UCSD-AML1 (cell line): ENCODE measurements around the gene ADH6.
"Not testable (repeated sequence)": the region's sequence is repeated elsewhere in the genome, so short reads cannot be mapped to it uniquely, and the experiment has no call there.

Source experiments
- DNase-seq: peaks from one replicate; lab custom pipeline; 2025; ENCODE audit not compliant: unreplicated experiment; lab: John Stamatoyannopoulos, UW

The ADH6 gene

DNA sequence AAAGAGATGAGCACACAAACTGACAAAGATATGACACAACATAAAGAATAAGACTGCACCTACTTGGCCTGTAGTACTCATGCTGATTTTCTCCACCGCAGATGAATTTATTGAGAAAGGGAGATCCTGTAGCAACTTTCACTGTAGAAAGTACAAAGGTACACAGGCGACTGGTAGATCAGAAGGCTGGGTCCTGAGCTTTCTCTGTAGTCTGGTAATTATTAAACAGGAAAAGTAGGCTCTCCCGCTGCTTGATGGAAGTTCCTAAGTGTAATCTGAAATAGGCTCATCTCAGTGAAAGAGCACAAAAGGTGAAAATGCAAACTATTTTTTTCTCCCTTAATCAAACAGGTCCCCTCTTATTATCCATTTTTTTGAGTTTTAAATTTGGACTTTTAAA is at the start of gene ADH6:
ADH6 (minus strand) TSS at position 175 of the 400 bp plus-strand sequence; CDS start at position 81, 94 bp downstream.
- no peak for DNase-seq

DNA sequence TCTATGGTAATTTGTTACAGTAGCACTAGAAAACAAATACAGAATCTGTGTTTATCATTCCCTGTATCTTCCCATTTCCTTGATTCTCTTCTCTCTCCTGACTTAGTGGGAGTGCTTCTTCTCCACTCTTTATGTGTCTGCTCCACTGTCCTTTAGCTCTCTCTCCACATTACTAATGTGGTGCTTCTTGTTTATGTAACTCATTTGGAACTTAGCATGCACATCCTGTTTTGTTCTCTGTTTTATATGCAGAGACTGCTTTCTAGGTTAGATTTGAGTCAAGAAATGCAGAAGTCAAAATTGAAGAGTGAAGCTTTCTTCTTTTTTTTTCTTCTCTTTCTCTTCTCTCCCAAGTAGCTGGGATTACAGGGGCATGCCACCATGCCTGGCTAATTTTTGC is 45.9 kb upstream of the ADH6 start:
- no peak for DNase-seq

DNA sequence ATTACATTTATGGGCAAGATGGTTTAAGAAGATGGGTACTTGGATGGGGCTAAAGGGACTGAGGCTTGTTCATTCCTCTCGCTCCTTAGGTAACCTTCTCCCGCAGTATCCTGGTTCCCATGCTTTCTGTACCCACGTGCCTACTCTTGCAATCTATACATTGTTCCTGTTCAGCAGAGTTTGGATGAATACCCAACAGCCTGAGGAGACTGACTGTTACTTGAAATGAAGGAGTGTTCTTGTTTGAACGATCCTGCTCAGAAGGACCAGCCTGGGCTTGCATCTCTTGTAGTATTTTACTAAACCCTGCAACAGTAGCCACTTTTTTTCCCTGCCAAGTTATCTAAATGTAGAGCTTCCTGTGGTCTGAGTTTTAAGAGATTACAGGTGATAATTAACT is 33.7 kb upstream of the ADH6 start:
- no peak for DNase-seq

DNA sequence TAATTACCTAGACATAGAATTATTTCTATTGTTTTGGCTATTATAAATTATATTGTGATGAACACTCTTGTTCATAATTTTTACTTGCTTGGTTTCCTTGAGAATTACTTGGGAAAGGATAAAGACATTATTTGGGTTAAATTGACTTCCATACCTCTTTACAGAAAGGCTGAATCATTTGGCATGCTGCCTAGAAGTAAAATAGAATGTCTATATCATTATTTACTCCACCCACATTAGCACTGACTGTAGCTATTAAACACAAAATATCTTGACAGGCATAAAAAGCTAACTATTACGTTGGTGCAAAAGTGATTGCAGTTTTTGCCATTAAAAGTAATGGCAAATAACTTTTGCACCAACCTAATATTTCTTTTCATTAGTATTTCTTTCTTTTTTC is 29.7 kb upstream of the ADH6 start:
- DNase-seq = no peak

DNA sequence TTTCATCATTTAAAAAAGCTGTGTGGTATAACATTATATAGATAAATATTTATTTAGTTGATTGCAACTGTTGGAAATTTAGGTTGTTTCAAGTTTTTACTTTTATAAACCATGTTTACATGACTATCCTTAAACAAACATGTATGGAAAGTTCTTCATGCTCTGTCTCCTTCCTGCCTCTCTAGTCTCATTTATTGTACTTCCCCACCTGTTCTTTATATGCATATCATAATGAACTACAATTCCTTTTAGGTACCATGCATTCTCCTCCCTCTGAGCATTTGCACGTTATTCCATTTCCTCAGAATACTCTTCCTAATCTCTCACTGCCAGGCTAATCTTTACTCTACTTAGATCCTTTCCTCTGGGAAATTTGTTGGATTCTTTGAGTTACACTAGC is 16.9 kb upstream of the ADH6 start:
- no peak for DNase-seq

DNA sequence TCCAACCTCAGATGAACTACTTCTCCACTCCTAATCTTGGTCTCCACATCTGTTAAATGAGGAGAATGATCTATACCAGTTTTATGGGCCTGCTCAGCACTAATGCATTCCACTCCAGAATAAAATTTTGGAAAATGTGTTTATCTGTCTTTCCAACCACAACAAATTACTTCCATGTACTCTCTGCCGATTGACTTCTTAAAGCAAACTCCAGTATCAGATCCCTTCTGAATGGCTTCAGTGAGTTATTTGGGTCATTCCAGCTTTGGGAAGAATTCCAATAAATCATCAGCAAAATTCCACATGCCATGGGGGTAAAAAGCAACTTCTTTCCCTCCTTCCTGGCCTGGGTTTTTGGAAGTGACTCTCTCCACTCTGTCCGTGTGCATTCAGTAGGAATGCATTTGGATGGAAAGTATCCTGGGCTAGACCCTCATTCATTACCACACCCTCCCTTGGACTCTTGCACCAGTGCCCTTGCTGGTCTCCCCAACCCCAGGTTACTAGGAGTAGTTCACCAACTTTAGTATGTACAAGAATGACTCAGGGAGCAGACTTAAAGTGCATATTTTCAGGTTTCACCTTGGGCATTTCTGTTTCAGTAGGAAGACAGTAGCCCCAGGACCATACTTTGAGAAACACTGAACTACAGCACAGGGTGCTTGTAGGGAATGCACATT is 15.4 kb upstream of the ADH6 start:
- no peak for DNase-seq

DNA sequence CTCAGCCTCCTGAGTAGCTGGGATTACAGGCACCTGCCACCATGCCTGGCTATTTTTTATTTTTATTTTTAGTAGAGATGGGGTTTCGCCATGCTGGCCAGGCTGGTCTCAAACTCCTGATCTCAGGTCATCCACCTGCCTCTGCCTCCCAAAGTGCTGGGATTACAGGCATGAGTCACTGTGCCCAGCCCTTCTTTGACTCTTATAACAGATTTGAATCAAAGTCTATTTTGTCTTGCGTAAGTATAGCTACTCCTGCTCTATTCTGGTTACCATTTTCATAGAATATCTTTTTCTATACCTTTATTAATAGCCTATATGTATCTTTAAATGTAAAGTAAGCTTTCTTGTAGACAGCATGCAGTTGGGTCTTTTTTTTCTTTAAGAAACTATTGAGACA is 14.4 kb upstream of the ADH6 start:
- DNase-seq = not testable (repeated sequence)

DNA sequence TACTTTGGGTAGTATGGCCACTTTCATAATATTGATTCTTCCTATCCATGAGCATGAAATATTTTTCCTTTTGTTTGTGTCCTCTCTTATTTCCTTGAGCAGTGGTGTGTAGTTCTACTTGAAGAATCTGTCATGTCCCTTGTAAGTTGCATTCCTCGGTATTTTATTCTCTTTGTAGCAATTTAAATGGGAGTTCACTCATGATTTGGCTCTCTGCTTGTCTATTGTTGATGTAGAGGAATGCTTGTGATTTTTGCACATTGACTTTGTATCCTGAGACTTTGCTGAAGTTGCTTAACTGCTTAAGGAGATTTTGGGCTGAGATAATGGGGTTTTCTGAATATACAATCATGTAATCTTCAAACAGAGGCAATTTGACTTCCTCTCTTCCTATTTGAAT is 9.7 kb upstream of the ADH6 start:
- DNase-seq = not testable (repeated sequence)

DNA sequence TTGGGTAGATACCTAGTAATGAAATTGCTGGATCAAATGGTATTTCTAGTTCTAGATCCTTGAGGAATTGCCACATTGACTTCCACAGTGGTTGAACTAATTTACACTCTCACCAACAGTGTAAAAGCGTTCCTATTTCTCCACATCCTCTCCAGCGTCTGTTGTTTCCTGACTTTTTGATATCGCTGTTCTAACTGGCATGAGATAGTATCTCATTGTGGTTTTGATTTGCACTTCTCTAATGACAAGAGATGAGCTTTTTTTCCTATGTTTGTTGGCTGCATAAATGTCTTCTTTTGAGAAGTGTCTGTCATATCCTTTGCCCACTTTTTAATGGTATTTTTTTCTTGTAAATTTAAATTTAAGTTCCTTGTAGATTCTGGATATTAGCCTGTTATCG is 8.6 kb upstream of the ADH6 start:
- DNase-seq = not testable (repeated sequence)

DNA sequence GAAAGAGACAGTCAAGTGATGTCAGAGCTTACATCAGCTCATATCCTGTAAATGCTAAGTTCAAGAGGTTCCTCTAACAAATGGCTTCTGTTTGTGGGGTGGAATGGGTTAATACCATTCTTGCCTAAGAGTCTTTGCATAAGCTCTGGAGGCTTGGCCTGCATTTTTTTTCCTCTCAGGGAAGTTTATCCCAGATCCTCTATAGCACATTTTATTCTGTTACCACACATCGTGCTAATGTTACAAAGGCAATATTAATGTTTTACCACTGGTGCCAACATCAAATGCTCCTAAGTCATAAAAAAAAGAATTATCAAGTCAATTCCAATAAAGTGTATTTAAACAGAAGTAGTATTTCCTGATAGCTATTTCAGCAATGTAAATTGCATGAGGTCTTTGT is 2.9 kb upstream of the ADH6 start:
- DNase-seq = no peak

DNA sequence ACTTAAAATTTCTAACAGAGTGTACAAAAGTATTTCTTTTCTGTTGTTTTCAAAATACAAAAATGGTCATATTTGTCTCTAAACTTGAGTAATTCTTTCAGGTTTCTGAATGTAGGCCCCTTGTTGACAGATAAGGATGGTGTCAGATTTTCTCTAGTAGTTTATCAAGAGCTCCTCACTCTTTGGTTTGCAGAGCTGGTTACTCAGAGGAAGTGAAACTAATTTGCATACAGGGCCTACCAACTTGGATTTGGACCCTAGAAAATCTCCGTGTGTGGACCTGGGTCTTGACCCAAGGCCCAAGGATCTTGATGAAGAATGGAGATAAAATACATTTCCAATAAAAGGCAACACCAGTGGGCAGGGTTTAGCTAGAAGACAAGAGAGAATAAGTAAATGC is 433 bp upstream of the ADH6 start:
- DNase-seq = no peak

DNA sequence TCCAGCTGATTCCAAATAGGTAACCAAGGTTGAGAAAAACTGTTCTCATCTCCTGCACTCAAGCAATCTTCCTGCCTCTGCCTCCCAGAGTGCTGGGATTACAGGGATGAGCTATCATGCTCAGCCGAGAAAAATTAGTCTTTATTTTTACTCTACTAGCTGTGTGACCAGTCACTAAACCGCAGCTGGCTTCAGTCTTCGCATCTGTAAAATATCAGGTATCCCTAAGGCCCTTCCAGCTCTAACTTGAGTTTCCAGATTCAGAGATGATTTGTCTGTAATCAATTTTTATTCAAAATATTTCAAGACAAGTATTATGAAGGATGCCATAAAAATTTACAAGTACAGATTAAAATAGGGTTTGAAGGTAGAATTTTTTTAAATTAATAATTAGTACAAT is 3.5 kb downstream of the ADH6 start:
- no peak for DNase-seq

DNA sequence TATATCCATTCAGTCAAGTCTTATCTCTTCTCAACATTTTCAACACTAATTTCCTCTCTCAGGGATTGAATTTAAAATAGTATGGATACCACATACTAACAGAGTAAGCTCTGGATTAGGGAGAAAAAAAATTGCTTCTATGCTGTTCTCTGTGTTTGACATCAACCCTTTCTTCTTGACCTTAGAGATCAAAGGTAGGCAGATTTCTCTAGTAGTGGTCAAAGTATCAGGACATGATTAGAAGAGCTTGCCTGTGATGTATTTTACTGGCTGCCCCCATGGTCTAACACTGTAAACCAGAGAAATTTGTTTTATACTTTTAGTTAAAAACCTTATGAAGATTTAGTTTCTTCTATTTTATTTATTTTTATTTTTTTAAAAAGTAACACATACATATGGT is 8.3 kb downstream of the ADH6 start:
- no peak for DNase-seq

DNA sequence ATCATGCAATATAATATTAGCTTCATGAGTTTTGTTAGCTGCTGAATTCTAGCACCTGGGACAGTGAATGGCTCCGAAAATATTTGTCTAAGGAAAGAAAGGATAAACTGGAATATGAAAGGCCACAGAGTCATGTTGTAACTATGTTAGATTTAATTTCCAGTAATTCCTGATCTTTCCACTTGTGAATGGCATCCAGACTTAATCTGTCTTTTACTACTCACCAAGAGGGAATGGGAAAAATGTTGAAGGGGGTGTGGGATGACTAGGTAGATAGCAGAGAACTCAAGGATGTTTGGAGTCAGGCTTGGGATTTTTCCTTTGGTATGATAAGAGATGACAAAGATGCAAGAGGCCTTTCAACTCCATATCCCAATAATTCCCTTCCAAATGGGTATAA is 9.4 kb downstream of the ADH6 start:
- DNase-seq = no peak

DNA sequence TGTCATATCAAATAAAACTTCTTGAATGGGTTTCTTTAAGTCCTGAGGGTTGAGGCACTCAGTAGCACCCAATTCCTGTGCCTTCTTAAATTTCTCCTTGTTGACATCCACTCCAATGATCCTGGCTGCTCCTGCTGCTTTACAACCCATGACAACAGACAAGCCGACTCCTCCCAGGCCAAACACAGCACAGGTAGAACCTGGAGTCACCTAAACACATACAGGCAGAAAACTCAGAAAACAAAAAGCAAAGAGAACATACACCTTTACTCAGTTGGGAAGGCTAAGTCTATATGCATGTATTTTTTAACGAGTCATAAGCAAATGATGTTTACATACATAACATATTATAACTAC is 10.3 kb downstream of the ADH6 start:
- no peak for DNase-seq

DNA sequence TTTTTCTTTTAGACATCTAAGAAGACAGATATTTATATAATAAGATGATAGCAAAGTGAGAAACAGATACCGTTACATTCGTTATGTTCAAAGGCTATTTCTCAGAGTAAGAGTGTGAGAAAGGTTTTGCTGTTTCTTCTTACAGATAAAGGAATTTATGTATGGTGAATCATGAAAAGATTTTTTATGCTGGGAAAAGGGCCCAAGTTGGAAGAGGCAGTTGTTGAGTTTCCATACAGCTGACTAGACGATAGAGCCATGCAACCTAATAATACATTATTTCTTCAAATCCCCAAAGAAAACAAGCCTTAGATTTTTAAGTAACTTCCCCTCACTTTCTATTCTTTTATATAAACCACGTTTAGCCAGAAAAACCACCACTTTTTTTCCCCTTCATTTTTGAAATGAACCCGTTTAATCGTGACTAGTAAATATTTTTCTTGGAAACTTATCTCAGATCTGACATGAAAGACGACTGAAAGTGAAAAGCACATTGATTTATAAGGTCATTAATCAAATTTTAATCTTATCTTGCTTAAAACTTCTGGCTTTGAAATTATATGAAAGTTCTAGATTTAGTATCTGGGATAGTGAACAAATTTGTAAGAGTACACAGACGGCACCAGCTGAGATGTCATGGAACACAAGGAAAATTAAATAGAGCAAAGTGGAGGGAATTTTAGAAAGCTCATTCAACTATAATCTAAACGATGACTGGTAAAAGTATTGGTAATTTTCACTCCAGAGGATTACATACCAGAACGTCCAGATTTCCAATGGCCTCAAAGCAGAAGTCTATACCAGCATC is 10.9 kb downstream of the ADH6 start:
- DNase-seq = no peak

DNA sequence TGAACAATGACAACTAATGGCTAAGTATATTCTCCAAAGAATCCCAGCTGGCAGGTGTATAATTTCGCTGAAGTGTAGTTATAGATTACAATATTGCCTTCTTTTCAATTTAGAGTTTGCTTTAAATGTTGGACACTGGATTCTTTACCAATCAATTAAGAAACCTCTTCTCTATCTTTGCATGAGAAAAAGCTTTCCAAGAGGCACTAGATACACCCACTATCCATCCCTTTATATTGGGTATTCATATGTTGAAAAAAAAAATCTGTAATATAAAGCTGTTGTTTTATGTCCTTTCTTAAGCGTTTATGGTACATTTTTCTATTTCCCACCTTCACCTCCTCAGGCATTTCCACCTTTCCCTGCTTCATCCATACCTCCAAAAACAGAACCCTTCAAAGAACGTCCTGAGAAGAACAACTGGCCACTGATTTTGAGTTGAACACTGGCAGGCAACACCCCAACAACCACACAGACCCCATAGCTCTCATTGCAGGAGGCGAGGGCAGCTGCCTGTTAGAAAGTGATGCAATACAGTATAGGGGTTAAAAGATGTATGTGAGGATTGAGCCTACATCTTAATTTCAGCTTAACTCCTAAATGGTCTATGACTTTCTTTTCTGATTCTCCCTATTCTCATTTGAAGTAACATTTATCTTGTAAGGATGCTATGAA is 11.8 kb downstream of the ADH6 start:
- DNase-seq = no peak

DNA sequence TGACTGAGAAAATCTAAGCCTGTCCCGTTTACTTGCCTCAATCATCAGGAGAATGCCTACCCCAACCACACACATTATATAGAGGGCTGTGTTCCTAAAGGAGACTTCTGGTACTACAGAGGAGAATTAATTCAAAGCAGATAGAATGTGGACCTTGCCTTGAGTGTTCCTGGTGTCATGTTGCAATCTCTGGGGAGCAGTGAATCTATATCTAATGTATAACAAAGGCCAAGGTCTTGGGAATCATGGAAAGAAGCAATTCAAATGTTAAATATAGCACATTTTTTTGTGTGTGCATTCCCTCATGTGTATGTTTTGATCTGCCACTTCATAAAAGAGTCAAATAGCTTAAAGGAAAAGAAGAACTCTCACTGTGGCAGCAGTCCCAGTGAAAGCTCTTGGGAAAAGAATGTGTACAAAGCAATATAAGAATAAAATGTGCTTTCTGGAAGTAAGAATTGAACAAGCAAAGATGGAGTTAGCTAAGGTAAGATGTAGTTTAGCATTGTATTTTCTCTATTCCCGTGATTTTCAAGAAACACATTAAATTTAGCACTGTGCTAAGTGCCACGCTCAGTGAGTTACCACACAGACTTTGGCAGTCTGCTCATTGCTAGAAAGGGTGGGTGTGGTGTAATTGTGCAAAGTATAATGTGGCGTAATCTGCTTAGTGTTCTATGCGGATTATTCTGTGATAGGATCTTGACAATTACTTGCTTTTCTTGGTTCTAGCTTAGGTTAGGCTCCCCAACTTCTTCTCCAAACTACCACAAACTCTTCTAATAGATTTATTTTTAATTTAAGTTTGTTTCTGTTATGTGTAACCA is 13.7 kb downstream of the ADH6 start:
- DNase-seq = no peak

DNA sequence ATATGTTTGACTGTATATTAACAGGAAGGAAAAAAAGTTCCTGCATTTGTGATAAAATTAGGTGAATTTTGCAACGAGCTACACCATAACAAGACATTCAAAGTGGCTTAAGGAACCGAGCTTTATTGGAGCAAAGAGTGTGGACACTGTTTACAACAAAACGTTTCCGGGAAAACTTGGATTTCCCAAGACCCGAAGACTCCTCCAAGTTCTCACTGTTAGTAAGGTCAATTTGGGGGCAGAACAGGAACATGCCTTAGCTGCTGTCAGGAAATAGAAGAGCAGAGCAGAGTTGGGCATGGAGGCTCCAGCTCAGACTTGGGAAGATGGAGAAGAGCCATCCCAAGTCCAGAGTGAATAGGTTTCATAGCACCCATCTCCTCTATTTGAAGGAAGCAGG is 16.5 kb downstream of the ADH6 start:
- no peak for DNase-seq

DNA sequence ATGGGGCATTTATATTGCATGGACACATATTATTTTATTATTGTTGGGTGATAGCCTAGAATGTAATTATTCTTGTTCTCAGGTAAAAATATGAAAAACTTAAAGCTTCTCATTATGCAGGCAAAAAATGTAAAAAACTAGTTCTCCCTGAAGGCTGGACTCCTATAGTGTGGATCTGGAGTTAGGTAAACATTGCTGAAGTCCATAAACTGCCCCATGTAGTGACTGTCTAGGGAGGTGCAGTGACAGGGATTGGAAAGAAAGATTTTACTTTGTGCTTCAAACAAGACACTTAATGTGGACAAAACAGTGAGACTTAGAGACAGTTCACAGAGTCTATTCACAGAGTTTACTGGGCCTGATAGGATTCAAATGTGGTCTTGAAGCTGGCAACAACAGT is 17.0 kb downstream of the ADH6 start:
- DNase-seq = no peak

DNA sequence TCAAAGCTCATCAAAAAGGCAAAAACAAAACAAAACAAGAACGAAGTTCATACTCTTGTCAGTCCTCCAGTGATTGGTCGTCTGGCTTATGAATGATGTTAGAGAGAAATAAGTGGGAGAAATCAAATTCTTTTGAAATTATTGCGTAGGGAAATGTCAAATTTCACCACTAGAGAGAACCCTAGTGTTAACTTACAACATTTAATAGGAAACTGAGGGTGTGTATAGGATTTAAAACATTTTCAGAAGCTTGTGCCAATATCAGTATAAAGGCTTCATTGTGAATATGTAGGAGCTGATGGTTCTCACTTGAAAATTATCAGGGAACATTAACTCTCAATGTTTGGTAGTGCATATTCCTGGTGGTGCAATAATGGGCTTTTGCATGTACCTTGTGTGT is 17.4 kb downstream of the ADH6 start:
- DNase-seq = no peak
